HCEC 1CT (cell line): ENCODE results near the gene SRGAP1.
A peak's percentile ranks its signal among the peaks of the same experiment; 100 is the strongest.
"Not testable (repeated sequence)": the region's sequence is repeated elsewhere in the genome, so short reads cannot be mapped to it uniquely, and the experiment has no call there.

Experiments used
- DNase-seq: peaks from one replicate; pipeline ENCODE4 v3.0.0-alpha.2; 2017

Gene SRGAP1

DNA sequence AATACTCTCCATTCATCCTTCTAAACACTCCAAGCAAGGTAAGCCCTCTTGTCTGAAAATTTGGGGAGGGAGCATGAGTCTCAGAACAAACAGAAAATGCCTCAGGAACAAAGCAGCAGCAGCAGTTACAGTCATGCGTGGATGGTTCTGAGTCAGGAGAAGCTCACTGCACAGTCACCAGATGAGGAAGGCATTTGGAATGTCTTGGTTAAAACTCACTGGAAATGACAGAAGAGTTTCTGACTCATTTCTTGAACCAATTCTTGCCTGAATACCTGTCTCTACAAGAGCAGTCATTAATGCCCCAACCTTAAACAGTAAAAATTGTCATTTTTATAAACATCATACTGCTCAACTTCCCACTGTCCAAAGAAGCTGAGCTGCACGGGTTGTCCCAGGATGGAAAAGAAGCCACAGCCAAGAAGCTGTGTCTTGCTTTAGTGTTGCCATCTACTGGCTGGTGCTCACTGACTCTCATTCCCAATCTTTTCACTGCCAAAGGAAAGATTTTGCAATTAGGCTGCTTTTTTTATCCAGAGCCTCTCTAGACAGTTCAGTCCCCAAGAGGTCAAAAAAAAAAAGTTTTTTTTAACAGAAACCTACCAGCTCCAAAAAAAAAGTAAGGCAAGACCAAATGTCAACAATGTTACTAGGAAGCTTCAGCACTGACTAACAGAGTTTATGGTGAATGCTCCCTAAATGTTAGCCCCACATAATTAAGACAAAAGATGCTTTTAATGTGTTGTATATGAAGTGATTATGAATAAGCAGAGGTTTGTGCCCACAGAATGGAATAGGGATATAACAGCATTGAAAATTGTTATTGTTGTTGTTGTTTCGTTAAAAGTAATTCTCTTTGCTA, 337.2 kb downstream of the SRGAP1 start:
- peak; percentile 98 for DNase-seq

DNA sequence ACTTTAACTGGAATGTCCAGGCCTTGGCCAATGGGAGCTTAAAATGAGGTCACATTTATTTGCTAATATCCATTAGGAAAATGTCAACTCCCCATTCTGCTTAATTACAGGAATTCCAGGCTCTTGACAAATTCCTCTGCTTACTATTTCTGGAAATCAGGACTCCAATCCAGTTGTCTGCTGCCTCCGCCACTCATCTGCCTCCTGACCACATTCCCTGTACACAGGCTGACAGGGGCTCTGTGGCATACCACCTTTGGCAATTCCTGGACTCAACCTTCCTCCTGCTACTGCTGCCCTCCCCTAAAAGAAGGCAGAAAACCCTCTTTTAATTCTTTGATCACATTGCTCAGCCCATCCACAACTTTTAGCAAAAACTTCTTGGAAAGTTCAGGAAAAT, 339.7 kb downstream of the SRGAP1 start:
- no peak for DNase-seq

DNA sequence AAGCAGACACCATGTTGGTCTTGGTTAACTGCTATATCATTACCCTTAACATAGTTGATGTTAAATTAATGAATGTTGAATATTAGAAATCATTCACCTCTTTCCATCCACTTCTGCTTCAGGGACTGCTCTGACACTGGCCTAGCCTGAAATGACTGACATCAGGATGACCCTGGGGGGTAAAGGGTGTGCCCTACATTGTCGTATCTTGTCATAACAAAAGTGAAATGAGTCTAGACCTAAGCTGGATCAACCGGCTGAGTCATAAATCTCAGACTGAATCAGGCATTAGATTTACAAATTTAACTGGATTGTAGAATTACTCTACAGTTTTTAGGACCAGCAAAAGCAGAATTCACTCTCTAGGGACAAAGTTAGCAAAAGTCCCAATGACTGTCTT, 342.3 kb downstream of the SRGAP1 start:
- DNase-seq: peak; percentile 34

DNA sequence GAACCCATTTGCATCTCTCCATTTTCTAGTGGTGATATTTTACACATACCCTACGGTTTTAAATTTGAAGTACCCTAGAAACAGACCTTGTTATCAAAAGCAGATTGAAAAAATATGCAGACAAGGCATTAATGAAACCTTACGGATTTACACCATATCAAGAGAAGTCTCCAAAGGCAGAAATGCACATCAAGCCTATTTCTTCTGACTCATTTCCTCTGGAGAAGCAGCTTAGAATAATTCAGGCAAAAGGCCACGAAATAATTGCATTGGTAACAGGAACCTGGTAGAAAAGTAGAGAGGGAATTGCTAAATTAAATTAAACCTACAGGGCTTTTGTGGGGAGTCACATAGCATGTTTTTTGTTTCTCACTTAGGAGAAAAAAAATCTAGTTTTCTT, 342.9 kb downstream of the SRGAP1 start:
- peak; percentile 75 for DNase-seq

DNA sequence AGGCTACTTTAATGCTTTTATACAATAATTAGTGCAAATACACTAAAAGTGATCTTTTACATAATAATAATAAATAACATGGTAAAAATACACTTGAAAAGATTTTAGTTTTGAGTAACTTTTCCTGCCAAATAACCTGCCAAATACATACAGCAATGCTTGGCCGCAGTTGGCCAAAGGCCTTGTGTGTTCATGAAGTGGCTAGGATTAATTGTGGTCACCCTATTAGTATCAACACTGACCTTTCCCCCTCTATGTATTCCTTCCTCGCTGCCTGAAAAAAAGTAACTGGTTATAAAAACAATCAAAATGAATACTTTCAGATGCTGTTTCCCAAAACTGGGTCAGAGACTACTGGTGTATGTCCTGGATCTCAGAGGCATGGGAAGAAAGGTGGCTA, 343.3 kb downstream of the SRGAP1 start:
- peak; percentile 13 for DNase-seq

DNA sequence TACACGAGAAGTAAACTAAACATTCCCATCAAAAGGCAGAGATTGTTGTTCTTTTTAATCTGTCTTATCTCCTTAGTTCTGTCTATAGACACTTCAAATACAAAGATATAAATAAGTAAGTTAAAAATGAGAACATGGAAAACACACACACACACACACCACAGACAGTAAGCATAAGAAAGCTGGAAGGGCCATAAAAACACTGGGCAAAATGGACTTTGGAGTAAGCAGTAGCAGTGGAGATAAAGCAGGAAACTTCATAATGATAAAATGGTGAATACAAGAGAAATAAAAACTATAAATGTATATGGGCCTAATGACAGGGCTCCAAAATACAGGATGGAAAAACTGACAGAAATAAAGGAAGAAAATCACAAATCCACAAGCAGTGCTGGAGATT, 345.0 kb downstream of the SRGAP1 start:
- no peak for DNase-seq

DNA sequence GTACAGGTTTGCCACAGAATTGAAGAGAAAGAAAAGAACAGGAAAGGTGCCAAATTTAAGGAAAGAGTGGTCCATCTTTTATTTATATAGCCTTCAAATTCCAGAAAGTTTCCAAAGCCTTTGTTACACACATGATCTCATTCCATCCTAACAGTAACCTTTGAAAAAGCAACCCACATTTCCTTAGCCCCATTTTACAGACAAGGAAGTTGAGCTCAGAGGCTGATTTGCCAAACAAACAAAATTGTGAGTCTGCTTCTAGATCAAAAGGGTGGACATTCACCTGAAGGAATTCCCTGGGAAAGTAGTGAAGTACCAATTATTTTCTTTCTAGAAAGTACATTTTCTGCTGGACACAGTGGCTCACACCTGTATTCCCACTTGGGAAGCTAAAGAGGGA, 345.6 kb downstream of the SRGAP1 start:
- DNase-seq: no peak

DNA sequence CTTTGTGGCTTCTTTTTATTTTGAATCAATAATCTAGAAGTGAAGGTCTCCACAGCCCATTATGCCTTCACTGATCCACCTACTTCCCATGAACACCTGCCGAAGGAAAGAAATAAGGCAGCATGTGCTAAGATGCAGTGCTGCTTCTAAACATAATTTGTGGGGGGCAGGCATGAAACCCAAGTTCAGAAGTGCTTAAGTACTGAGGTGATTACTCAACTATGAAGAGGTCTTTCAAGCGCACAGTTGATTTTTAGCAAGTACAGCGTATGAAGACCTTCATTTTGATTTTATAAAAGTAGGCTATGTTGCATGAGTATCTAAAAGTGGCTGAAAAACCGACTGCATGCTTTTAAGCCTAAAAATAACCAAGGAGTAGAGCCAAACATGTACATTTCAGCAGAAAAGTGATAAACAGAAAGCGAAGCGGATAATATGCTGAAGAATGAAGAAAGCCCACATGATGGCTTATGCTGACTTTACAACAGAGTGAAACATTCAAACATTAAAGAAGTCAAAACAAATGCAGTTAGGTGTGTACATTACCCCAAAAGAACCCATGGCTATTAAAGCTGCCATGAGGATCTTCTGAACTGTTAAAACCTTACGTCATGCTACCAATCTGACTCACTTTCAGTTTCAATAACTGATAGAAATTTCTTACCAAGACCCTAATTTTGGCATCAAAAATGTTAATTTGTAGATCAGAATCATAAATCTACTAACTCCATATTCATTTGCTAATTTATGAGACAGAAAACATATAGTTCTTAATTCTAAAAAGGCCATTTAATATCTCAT, 348.3 kb downstream of the SRGAP1 start:
- DNase-seq: no peak

DNA sequence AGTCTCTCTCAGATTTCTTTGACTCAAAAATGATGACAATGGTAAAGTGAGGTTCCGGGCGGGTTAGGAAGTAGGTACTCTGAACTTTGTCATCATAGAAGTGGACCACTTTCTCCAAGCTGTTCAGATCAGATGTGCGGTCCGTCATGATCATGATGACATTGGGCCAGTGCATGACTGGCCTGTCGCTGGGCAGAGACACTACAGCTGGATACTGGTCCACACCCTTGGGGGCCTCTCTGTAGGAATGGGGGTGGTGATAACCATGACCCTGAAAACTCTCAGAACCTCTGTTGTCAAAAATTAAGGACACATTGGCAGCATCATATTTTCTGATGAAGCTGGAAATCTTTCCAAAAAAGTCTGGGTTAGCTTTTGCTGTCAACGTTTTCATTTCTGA, 349.4 kb downstream of the SRGAP1 start:
- no peak for DNase-seq

DNA sequence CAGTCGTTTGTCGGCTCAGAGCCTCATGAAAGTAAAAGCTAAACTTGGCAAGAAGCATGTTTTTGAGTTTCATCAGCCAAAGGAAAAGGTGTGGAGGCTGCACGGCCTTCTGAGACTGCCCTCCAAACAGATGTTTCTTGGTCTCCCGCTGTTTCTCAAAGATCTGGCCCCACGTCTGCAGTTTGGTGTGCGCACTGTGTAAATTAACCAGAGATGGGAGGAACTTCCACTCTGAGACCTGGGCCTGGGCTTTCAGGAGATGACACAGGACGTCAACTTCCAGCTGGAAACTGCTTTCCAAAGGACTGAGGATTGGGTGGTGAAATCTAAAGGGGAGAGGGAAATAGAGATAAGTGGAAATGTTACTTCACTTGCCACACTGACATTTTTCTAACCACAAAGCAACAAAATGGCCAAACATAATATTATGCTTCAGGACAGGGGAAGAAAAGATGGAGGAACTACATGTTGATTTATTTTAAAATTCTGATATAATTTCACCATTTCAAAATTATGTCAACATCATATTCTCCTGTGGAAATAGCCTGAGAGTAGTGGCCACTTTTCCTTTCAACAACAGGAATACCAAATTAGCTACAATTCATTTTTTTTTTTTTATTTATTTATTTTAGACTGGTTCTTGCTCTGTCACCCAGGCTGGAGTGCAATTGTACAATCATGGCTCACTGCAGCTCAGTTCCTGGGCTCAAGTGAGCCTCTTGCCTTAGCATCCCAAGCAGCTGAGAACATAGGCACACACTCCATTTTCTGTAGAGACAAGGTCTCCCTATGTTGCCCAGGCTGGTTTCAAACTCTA, 350.0 kb downstream of the SRGAP1 start:
- no peak for DNase-seq

DNA sequence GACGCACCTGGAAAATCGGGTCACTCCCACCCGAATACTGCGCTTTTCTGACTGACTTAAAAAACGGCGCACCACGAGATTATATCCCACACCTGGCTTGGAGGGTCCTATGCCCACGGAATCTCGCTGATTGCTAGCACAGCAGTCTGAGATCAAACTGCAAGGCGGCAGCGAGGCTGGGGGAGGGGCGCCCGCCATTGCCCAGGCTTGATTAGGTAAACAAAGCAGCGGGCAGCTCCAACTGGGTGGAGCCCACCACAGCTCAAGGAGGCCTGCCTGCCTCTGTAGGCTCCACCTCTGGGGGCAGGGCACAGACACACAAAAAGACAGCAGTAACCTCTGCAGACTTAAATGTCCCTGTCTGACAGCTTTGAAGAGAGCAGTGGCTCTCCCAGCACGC, 351.3 kb downstream of the SRGAP1 start:
- DNase-seq: not testable (repeated sequence)

DNA sequence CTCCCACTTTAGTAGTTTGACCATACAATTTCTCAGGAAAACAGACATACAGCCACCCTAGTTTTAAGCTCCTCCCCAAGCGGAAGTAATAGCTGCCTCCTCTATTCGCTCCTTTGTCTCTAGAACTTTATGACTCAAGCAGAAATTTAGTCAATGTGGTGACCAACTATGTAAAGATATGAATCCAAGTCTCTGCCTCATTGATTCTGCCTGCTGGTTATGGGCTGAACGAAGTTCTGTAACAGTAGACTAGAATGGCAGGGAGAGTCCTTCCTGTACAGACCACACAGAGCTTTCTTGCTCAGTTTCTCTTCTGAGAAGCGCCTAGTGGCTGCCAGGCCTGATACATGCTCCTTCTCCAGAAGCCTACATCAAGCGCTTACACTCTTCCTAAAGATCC, 358.5 kb downstream of the SRGAP1 start:
- no peak for DNase-seq

DNA sequence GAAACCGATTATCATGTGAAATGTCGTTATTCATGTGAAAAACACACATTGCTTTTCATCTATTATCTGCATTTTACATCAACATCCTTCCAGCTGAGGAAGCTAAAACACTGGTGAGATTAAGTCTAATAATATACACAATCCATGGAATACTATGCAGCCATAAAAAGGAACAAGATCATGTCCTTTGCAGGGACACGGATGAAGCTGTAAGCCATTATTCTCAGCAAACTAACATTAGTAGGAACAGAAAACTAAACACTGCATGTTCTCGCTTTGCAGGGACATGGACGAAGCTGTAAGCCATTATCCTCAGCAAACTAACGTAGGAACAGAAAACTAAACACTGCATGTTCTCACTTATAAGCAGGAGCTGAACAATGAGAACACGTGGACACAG, 359.3 kb downstream of the SRGAP1 start:
- no peak for DNase-seq

DNA sequence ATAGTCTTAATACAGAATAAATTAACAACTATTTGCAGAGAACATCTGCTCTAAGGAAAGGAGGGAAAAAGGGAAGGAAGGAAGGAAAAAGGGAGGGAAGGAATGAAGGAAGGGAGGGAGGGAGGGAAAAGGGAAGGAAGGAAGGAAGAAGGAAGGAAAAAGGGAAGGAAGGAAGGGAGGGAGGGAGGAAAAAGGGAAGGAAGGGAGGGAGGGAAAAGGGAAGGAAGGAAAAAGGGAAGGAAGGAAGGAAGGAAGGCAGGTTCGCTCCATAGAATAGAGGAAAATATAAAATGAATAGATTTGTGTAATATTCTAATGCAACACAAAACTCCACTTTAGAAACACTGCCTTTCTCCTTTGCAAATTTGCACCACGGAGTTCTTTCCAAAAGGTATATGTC, 361.0 kb downstream of the SRGAP1 start:
- DNase-seq: no peak

DNA sequence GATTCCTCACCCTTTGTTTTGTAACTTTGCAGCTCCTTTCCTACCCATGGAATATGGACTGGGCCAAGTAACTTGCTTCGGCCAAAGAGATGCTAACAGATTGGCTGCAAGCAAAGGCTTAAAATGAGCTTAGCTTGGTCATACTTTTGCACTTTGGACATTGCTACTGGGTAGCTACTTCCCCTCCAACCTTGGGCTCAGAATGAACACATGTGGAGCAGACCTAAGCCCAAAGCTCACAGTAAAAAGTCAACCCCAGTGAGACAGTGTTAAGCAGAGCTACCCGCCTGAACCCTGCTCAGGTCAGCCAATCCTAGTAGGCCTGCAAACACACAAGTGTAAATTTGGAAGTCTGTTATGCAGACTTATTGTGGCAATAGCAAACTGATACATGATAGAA, 363.0 kb downstream of the SRGAP1 start:
- no peak for DNase-seq
